ENCODE results near the gene OR12D1.

GRCh38 chr6:29461021-29461814 lies 46.5 kb downstream of the OR12D1 start:
- TF ChIP-seq TCF12 (IDR thresholded peaks at IDR 0.05; ENCODE audit: low read depth) (no peak), EP300 (IDR thresholded peaks at IDR 0.05; ENCODE audit: borderline replicate concordance) (no peak), USF1 (IDR thresholded peaks at IDR 0.05) (no peak), FOXM1 (IDR thresholded peaks at IDR 0.05; ENCODE audit: borderline replicate concordance, low read depth) (no peak), CREB1 (IDR thresholded peaks at IDR 0.05; ENCODE audit: low read depth) (no peak), YY1 (IDR thresholded peaks at IDR 0.05; ENCODE audit: low read depth) (no peak), CEBPB (IDR thresholded peaks at IDR 0.05) (no peak), TAF1 (IDR thresholded peaks at IDR 0.05; ENCODE audit: low read depth) (no peak), TEAD4 (IDR thresholded peaks at IDR 0.05) (no peak), NFIC (IDR thresholded peaks at IDR 0.05) (no peak), MAX (IDR thresholded peaks at IDR 0.05) (no peak), RAD21 (IDR thresholded peaks at IDR 0.05; ENCODE audit: low read depth) (no peak), EGR1 (IDR thresholded peaks at IDR 0.05) (no peak)

All from Ishikawa (cell line).